Neuronal stem cell (in vitro differentiated cells): ENCODE results near the gene COG1.

Experiments used
- DNase-seq: peaks from one replicate; pipeline ENCODE4 v3.0.0-alpha.2; 2013; ENCODE audit warnings: low spot score
- H2AFZ ChIP-seq: one replicate; pipeline ENCODE4 v1.6.1; 2013; ENCODE audit warnings: mild to moderate bottlenecking, low read length, inconsistent platforms
- H2AK5ac ChIP-seq: 2 replicates; pipeline ENCODE4 v1.6.1; 2013; ENCODE audit warnings: low read depth, mild to moderate bottlenecking, inconsistent platforms, low read length, moderate library complexity, mixed read lengths
- H2BK120ac ChIP-seq: 2 replicates; pipeline ENCODE4 v1.6.1; 2013; ENCODE audit warnings: low read depth, mild to moderate bottlenecking, inconsistent platforms, low read length, moderate library complexity, mixed read lengths
- H2BK12ac ChIP-seq: one replicate; pipeline ENCODE4 v1.6.1; 2013; ENCODE audit warnings: low read length, inconsistent platforms
- H2BK15ac ChIP-seq: 2 replicates; pipeline ENCODE4 v1.6.1; 2013; ENCODE audit warnings: mild to moderate bottlenecking, low read length, inconsistent platforms, mixed read lengths
- H2BK5ac ChIP-seq: one replicate; pipeline ENCODE4 v1.6.1; 2013; ENCODE audit warnings: inconsistent platforms, mild to moderate bottlenecking, low read length, moderate library complexity
- H3K14ac ChIP-seq: one replicate; pipeline ENCODE4 v1.6.1; 2013; ENCODE audit warnings: low read length, inconsistent platforms
- H3K18ac ChIP-seq: 2 replicates; pipeline ENCODE4 v1.6.1; 2013; ENCODE audit warnings: low read length, inconsistent platforms
- H3K23ac ChIP-seq: 2 replicates; pipeline ENCODE4 v1.6.1; 2013; ENCODE audit warnings: low read depth, mild to moderate bottlenecking, mixed read lengths, low read length, inconsistent platforms; ENCODE audit not compliant: poor library complexity
- H3K27ac ChIP-seq: replicated peaks from 3 replicates; pipeline ENCODE4 v1.5.1; 2013; ENCODE audit warnings: low read length, inconsistent platforms
- H3K27me3 ChIP-seq, 3 experiments: 2 replicates each; pipeline ENCODE4 v1.6.1; 2013; ENCODE audit warnings: low read length in 3 of 3, mild to moderate bottlenecking in 2 of 3, inconsistent platforms in 1 of 3, low read depth in 1 of 3, mixed read lengths in 1 of 3, moderate library complexity in 1 of 3; ENCODE audit not compliant: control insufficient read depth in 3 of 3, insufficient read depth in 3 of 3
- H3K36me3 ChIP-seq, 2 donors: replicated peaks in 1 of 2; 2 replicates each; pipeline ENCODE4 v1.6.1; 2013; ENCODE audit warnings: low read length in 2 of 2; ENCODE audit not compliant: control insufficient read depth in 2 of 2, insufficient read depth in 2 of 2
- H3K4ac ChIP-seq: 2 replicates; pipeline ENCODE4 v1.6.1; 2013; ENCODE audit warnings: inconsistent platforms, mild to moderate bottlenecking, low read length, moderate library complexity
- H3K4me1 ChIP-seq, 2 donors: 1 replicate in 1 of 2; 2 replicates in 1 of 2; pipeline ENCODE4 v1.6.1; 2013; ENCODE audit warnings: low read length in 2 of 2, low read depth in 1 of 2; ENCODE audit not compliant: control insufficient read depth in 2 of 2, insufficient read depth in 1 of 2
- H3K4me2 ChIP-seq: one replicate; pipeline ENCODE4 v1.6.1; 2013; ENCODE audit warnings: mild to moderate bottlenecking, low read length, inconsistent platforms; ENCODE audit not compliant: insufficient read depth, poor library complexity, severe bottlenecking
- H3K4me3 ChIP-seq, 2 donors: 2 replicates each; pipeline ENCODE4 v1.5.1; 2013; ENCODE audit warnings: low read length in 2 of 2, mild to moderate bottlenecking in 2 of 2, inconsistent platforms in 1 of 2, moderate library complexity in 1 of 2
- H3K79me1 ChIP-seq: one replicate; pipeline ENCODE4 v1.6.1; 2013; ENCODE audit warnings: low read depth, mild to moderate bottlenecking, inconsistent platforms, low read length, moderate library complexity
- H3K9ac ChIP-seq: one replicate; pipeline ENCODE4 v1.6.1; 2013; ENCODE audit warnings: mild to moderate bottlenecking, low read depth, low read length, inconsistent platforms; ENCODE audit not compliant: poor library complexity
- H3K9me3 ChIP-seq, 2 donors: replicated peaks in 1 of 2; 2 replicates each; pipeline versions ENCODE3 to v1.6.1; 2013; ENCODE audit warnings: low read length in 2 of 2, mild to moderate bottlenecking in 2 of 2, inconsistent platforms in 1 of 2, low read depth in 1 of 2, mixed read lengths in 1 of 2, moderate library complexity in 1 of 2; ENCODE audit not compliant: control insufficient read depth in 2 of 2, insufficient read depth in 1 of 2
- H4K8ac ChIP-seq: one replicate; pipeline ENCODE4 v1.6.1; 2013; ENCODE audit warnings: low read depth, mild to moderate bottlenecking, inconsistent platforms, low read length, moderate library complexity
- H4K91ac ChIP-seq: one replicate; pipeline ENCODE4 v1.6.1; 2013; ENCODE audit warnings: low read length, low read depth, mild to moderate bottlenecking, inconsistent platforms; ENCODE audit not compliant: poor library complexity
- WGBS, 2 donors: extraction: QIAGEN DNeasy Blood & Tissue Kit; methylation state at CpG; one replicate each; pipeline ENCODE4 v1.1.7; 2013; ENCODE audit warnings: missing lambda C conversion rate in 2 of 2, mixed read lengths in 1 of 2; ENCODE audit not compliant: insufficient read length in 2 of 2, insufficient replicate concordance in 1 of 2; ENCODE audit errors: extremely low coverage in 2 of 2; 5-methylcytosine and 5-hydroxymethylcytosine counted together

Gene COG1

DNA sequence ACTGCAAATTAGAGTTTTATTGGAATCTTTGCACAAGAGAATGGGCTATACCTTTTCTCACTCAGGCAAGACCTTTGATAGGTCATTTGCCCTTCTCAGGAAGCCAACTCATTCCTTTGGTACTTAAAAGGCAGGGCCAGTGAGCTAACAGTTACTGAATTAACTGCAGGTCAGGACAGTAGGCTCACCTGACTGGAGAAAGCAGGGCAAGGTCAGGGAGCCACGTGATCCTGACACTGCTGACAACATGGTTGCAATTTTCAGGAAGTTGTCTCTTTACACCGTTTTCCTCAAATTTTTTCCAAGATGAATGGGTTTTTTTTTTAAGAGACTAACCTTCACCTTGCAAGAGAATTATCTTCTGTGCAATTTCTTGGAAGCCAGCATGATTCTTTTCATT, 47.7 kb downstream of the COG1 start:
- no peak overlapping the region for H3K27ac ChIP-seq
- no peak overlapping the region for H2AK5ac ChIP-seq
- H3K9me3 ChIP-seq: peaks cover 0 to 1% of the 10 kb centered on the region in 2 donors
- no peak overlapping the region for H2AFZ ChIP-seq
- H3K4me2 ChIP-seq: no peak overlapping the region
- peaks cover 23 to 91% of the 10 kb centered on the region in 2 donors for H3K36me3 ChIP-seq
- no peaks in the 10 kb centered on the region for H3K79me1 ChIP-seq
- no peak overlapping the region for H3K23ac ChIP-seq
- WGBS, 2 donors: no CpG with 5 or more reads among the region's 2 CpGs
- H4K8ac ChIP-seq: no peak overlapping the region
- no peak overlapping the region for H2BK12ac ChIP-seq
- H3K27me3 ChIP-seq: no peaks in the 10 kb centered on the region
- H3K4ac ChIP-seq: no peak overlapping the region
- H2BK5ac ChIP-seq: no peak overlapping the region
- H2BK120ac ChIP-seq: no peak overlapping the region
- no peaks in the 10 kb centered on the region for H3K4me1 ChIP-seq
- H3K14ac ChIP-seq: no peak overlapping the region
- no peak overlapping the region for H3K18ac ChIP-seq
- no peak for DNase-seq
- no peak overlapping the region for H2BK15ac ChIP-seq
- no peak overlapping the region for H3K9ac ChIP-seq
- H4K91ac ChIP-seq: no peak overlapping the region
- H3K4me3 ChIP-seq: no peak overlapping the region

DNA sequence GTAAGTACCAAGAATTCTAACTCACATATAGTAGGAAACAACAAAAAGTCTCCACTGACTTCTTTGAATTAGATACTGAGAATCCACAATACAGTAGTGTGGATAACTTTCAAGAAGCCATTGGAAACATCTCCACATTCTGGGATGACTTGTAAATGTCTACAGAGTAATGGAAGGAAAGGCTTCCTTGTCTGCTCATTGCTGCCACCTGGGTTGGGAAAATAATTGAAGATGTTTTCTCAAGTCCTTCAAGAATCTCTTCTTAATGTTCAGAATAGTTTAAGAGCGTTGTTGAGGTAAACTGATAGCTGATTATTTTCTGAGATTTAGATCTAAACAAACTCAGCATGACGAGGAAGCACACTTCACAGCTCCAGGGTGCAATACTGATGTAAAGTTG, 54.9 kb downstream of the COG1 start:
- H3K79me1 ChIP-seq: no peaks in the 10 kb centered on the region
- no peak overlapping the region for H4K8ac ChIP-seq
- no peak overlapping the region for H2BK15ac ChIP-seq
- no peak overlapping the region for H2AK5ac ChIP-seq
- H3K14ac ChIP-seq: no peak overlapping the region
- no peak overlapping the region for H2BK12ac ChIP-seq
- peaks cover 8 to 60% of the 10 kb centered on the region in 2 donors for H3K36me3 ChIP-seq
- H2AFZ ChIP-seq: no peak overlapping the region
- DNase-seq: no peak
- H3K18ac ChIP-seq: no peak overlapping the region
- no CpG with 5 or more reads among the region's 2 CpGs for WGBS, 2 donors
- no peak overlapping the region for H3K9ac ChIP-seq
- H3K4me2 ChIP-seq: no peak overlapping the region
- H3K27me3 ChIP-seq: no peaks in the 10 kb centered on the region
- peaks cover 0 to 7% of the 10 kb centered on the region in 2 donors for H3K4me1 ChIP-seq
- no peak overlapping the region for H4K91ac ChIP-seq
- no peaks in the 10 kb centered on the region for H3K9me3 ChIP-seq
- H3K27ac ChIP-seq: no peak overlapping the region
- H2BK5ac ChIP-seq: no peak overlapping the region
- no peak overlapping the region for H3K23ac ChIP-seq
- H2BK120ac ChIP-seq: no peak overlapping the region
- no peak overlapping the region for H3K4me3 ChIP-seq
- no peak overlapping the region for H3K4ac ChIP-seq

DNA sequence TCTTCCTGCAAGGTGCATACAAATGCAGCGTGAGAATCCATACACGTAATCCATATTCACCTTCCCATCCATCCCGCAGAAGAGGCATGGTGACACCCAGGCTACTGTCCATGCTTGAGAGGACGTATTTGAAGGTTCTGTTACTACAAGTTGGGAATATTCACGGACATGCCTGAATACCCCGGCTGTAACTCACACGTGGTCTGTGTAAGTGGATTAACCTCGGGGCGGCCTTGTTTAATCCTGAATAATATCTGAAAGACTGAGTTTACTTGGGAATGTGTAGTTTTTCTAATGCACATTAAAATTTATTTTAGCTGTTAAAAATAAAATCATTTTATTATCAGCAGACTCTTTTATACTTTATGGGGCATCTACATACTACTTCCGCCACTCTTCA, 55.7 kb downstream of the COG1 start:
- no peak overlapping the region for H3K14ac ChIP-seq
- H3K27me3 ChIP-seq: no peaks in the 10 kb centered on the region
- H3K4me2 ChIP-seq: no peak overlapping the region
- no peak overlapping the region for H2BK12ac ChIP-seq
- DNase-seq: no peak
- H2AK5ac ChIP-seq: no peak overlapping the region
- no peak overlapping the region for H3K27ac ChIP-seq
- WGBS, 2 donors: no CpG with 5 or more reads among the region's 10 CpGs
- H2BK5ac ChIP-seq: no peak overlapping the region
- H4K91ac ChIP-seq: no peak overlapping the region
- no peak overlapping the region for H3K4ac ChIP-seq
- H3K23ac ChIP-seq: no peak overlapping the region
- no peak overlapping the region for H2BK120ac ChIP-seq
- H3K9ac ChIP-seq: no peak overlapping the region
- H3K9me3 ChIP-seq: no peaks in the 10 kb centered on the region
- H3K4me3 ChIP-seq: no peak overlapping the region
- no peak overlapping the region for H2AFZ ChIP-seq
- H3K79me1 ChIP-seq: no peaks in the 10 kb centered on the region
- H4K8ac ChIP-seq: no peak overlapping the region
- H3K18ac ChIP-seq: no peak overlapping the region
- peaks cover 7 to 54% of the 10 kb centered on the region in 2 donors for H3K36me3 ChIP-seq
- peaks cover 0 to 7% of the 10 kb centered on the region in 2 donors for H3K4me1 ChIP-seq
- no peak overlapping the region for H2BK15ac ChIP-seq

DNA sequence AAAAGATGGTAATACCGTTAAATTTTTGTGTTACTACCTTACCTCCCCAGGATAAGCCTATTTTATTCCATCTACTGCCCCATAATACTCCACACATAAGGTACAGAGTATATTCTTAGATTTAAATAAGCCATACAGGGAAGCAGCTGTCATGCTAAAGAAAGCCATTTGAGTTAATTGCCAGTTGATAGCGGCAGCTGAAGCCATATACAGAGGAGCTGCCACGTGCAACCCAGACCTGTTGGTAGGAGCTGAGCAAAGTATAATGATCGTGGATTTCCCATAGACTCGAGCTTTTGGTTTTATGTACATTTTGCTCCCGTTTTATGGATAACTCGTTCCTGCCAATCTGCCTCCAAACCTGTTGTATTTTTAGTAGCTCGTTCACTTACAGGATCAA, 56.8 kb downstream of the COG1 start:
- no peak overlapping the region for H2BK15ac ChIP-seq
- H3K4ac ChIP-seq: no peak overlapping the region
- no peak overlapping the region for H3K18ac ChIP-seq
- H3K79me1 ChIP-seq: no peaks in the 10 kb centered on the region
- H3K9me3 ChIP-seq: no peaks in the 10 kb centered on the region
- H2BK120ac ChIP-seq: no peak overlapping the region
- WGBS, 2 donors: no CpG with 5 or more reads among the region's 8 CpGs
- no peak overlapping the region for H2AK5ac ChIP-seq
- no peak overlapping the region for H2BK12ac ChIP-seq
- H3K23ac ChIP-seq: no peak overlapping the region
- no peak overlapping the region for H2AFZ ChIP-seq
- no peak overlapping the region for H4K91ac ChIP-seq
- H3K14ac ChIP-seq: no peak overlapping the region
- no peak overlapping the region for H3K4me2 ChIP-seq
- H3K9ac ChIP-seq: no peak overlapping the region
- H3K4me3 ChIP-seq: no peak overlapping the region
- H4K8ac ChIP-seq: no peak overlapping the region
- H3K27me3 ChIP-seq: no peaks in the 10 kb centered on the region
- peaks cover 0 to 7% of the 10 kb centered on the region in 2 donors for H3K4me1 ChIP-seq
- no peak overlapping the region for H2BK5ac ChIP-seq
- no peak for DNase-seq
- no peak overlapping the region for H3K27ac ChIP-seq
- peaks cover 3 to 46% of the 10 kb centered on the region in 2 donors for H3K36me3 ChIP-seq
